PC-9 (cell line): ENCODE measurements around the gene CACNA1E.

Experiments
- CTCF ChIP-seq: fragments of 200-600 bp; sonication (generic); conservative IDR thresholded peaks from 2 replicates; pipeline ENCODE4 v1.6.1; 2017; ENCODE audit warnings: mixed run types, antibody characterized with exemption, mild to moderate bottlenecking, moderate library complexity
- EZH2 ChIP-seq: fragments of 200-600 bp; sonication (generic); IDR thresholded peaks from 2 replicates; pipeline ENCODE4 v1.8.0; 2017; ENCODE audit warnings: antibody characterized with exemption, low read depth

GRCh38 chr1:181730606-181731005, 247.3 kb downstream of the CACNA1E start:
- TF ChIP-seq CTCF (no peak), EZH2 (no peak)
